Measurements from ENCODE around the gene MAP3K5.
"Not testable (repeated sequence)": the region's sequence is repeated elsewhere in the genome, so short reads cannot be mapped to it uniquely, and the experiment has no call there.

MAP3K5 gene

GRCh38 chr6:136792410-136793262 is at the start of gene MAP3K5:
Gene MAP3K5, minus strand, starts transcription at chr6:136792477. Its CDS starts 320 bp downstream, at chr6:136792157.
- peak; percentile 69 for DNase-seq (ENCODE audit: low spot score)

DNA sequence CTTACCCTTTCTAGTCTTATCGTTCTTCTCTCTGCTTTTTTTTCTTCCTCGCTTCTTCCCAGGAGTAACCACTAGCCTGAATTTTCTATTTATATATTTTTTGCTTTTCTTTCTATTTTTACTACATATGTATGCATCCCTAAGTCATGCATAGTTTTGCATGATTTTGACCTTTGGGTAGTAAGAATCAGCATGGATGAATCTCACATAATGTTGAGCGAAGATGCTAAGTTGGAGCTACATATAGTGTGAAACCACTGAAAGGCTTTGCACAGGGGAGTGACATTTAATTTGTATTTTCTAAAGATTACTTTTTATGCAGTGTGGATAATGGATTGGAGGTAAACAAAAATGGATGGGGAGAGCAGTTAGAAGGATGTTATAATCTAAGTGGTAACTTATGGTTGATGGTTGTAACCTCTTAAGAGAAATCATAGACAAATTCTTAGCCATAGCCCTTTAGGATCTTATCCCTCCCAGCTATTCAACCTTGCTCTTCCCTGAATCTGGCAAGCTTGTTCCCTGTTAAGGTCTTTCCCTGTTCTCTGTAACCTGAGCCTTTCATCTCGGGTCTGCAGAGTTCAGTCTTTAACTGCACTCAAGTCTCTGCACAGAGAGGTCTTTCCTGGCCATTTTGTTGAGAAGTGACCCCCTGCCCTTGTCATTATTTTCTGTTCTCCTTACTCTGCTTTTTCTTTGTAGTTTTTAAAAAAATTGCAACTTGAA is 48.2 kb upstream of the MAP3K5 start:
- no peak for DNase-seq (ENCODE audit: low spot score)

DNA sequence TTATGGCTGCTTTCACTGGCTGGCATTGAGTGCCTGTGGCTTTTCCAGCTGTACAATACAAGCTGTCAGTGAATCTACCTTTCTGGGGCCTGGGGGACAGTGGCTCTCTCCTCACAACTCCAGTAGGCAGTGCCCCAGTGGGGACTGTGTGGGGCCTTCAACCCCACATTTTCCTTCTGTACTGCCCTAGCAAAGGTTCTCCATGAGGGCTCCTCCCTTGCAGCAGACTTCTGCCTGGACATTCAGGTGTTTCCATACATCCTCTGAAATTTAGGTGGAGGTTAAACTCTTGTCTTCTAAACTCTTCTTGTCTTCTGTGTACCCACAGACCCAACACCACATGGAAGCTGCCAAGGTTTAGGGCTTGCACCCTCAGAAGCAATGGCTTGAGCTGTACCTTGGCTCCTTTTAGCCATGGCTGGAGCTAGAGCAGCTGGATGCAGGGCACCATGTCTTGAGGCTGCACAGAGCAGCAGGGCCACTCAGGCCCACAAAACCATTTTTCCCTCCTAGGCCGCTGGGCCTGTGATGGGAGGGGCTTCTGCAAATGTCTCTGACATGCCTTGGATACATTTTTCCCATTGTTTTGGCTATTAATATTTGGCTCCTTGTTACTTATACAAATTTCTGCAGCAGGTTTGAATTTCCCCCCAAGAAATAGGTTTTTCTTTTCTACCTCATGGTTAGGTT is 39.7 kb upstream of the MAP3K5 start:
- no peak for DNase-seq (ENCODE audit: low spot score)

GRCh38 chr6:136826216-136826615 is 33.9 kb upstream of the MAP3K5 start:
- no peak for DNase-seq (ENCODE audit: low spot score)

GRCh38 chr6:136823128-136823660 is 30.9 kb upstream of the MAP3K5 start:
- DNase-seq (ENCODE audit: low spot score), result no peak

GRCh38 chr6:136822376-136823127 is 30.3 kb upstream of the MAP3K5 start, which contains the start of gene PEX7:
Gene PEX7, plus strand, starts transcription at chr6:136822592. Its CDS starts 74 bp downstream, at chr6:136822666.
- peak; percentile 90 for DNase-seq (ENCODE audit: low spot score)

- DNase-seq (ENCODE audit: low spot score), result peak; percentile 6
Measured at GRCh38 chr6:136822046-136822375, 29.7 kb upstream of the MAP3K5 start.

- DNase-seq (ENCODE audit: low spot score), result no peak
Measured at GRCh38 chr6:136820561-136820960, 28.3 kb upstream of the MAP3K5 start.

- no peak for DNase-seq (ENCODE audit: low spot score)
Measured at GRCh38 chr6:136816656-136817055, 24.4 kb upstream of the MAP3K5 start.

DNA sequence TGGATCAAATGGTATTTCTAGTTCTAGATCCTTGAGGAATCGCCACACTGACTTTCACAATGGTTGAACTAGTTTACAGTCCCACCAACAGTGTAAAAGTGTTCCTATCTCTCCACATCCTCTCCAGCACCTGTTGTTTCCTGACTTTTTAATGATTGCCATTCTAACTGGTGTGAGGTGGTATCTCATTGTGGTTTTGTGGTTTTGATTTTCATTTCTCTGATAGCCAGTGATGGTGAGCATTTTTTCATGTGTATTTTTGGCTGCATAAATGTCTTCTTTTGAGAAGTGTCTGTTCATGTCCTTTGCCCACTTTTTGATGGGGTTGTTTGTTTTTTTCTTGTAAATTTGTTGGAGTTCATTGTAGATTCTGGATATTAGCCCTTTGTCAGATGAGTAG is 23.3 kb upstream of the MAP3K5 start:
- not testable (repeated sequence) for DNase-seq (ENCODE audit: low spot score)

DNA sequence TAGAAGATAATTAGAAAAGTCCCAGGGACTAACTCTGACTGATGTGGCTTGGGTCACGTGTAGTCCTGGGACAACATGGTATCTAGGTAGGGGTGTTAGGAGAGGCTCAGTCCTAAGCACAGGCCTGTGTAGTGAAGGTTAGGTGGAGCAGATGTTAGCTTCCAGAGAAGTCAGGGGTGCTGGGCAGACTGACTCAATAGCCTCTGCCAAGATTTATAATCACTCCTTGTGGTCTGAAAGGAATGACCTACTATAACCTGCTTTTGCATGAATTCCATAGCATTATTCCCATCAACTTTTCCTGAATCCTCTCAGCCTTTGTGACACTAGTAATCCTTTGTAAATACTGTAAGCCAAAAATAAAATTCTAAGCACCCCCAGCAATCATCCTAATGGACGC is 19.9 kb upstream of the MAP3K5 start:
- DNase-seq (ENCODE audit: low spot score), result no peak

- no peak for DNase-seq (ENCODE audit: low spot score)
Measured at GRCh38 chr6:136811272-136811671, 19.0 kb upstream of the MAP3K5 start.

DNA sequence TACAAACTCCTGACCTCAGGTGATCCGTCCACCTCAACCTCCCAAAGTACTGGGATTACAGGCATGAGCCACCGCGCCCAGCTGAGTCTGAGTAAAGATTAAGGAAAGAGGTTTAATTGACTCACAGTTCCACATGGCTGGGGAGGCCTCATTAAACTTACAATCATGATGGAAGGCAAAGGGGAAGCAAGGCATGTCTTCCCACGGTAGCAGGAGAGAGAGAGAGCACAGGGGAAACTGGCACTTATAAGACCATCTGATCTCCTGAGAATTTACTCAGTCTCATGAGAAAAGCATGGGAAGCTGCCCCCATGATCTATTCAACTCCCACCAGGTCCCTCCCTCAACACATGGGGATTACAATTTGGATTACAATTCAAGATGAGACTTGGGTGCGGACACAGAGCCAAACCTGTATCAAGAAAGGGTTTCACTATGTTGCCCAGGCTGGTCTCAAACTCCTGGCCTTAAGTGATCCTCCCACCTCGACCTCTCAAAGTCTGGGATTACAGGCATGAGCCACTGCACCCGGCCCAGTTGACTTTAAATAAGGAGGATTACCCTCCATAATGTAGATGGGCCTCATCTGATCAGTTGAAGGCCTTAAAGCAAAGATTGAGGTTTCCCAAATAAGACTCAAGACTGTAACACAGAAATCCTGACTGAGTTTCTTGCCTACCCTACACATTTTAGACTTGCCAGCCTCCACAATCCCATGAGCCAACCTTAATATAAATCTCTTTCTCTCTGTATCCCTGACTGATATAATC is 17.0 kb upstream of the MAP3K5 start:
- no peak for DNase-seq (ENCODE audit: low spot score)

DNA sequence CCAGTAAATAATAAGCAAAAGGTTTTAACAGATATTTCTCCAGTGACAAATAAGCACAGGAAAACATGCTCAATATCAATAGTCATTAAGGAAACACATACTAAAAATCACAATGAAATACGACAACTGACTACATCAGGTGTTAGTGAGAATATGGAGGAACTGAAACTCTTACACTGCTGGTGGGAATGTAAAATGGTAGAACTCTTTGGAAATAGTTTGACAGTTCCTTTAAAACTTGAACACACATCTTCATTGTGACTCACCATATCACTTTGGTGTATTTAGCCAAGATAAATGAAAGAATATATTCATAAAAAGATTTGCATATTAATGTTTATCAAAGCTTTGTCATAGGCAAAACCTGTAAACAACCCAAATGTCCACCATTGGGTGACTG is 11.3 kb upstream of the MAP3K5 start:
- DNase-seq (ENCODE audit: low spot score), result no peak

GRCh38 chr6:136801581-136801980 is 9.3 kb upstream of the MAP3K5 start:
- DNase-seq (ENCODE audit: low spot score), result no peak

- no peak for DNase-seq (ENCODE audit: low spot score)
Measured at GRCh38 chr6:136798044-136798443, 5.8 kb upstream of the MAP3K5 start.

DNA sequence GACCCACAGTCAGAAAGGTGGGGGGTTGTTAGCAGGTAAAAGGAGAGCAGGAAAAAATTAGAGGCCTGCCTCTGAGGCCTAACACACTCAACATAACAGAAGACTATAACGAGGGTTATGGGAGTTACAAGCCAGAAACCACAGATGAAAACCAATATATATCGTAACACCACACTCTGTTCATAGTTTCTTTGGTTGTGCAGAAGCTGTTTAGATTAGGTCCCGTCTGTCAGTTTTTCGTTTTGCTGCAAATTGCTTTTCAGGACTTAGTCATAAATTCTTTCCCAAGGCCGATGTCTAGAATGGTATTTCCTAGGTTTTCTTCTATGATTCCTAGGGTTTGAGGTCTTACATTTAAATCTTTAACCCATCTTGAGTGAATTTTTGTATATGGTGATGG is 3.7 kb upstream of the MAP3K5 start:
- DNase-seq (ENCODE audit: low spot score), result no peak

DNA sequence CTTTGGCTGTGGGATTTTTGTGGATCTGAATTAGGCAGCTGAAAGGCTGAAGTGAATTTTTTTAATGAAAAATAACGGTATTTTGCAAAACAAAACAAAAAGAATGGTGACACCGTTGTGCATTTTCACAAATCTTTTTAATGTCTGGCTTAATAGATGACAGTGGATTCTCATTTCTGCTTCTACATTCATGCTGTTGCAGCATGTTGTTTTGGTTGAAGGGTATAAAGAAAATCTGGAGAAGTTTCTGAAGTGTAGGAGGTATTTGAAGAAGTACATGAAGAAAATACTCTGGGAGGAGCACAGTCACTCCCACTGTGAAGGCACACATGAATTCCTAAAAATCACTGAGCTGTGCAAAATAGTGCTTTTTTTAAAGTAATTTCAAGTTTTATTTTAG is 3.1 kb upstream of the MAP3K5 start:
- no peak for DNase-seq (ENCODE audit: low spot score)

- no peak for DNase-seq (ENCODE audit: low spot score)
Measured at GRCh38 chr6:136793363-136793762, 1.1 kb upstream of the MAP3K5 start.

DNA sequence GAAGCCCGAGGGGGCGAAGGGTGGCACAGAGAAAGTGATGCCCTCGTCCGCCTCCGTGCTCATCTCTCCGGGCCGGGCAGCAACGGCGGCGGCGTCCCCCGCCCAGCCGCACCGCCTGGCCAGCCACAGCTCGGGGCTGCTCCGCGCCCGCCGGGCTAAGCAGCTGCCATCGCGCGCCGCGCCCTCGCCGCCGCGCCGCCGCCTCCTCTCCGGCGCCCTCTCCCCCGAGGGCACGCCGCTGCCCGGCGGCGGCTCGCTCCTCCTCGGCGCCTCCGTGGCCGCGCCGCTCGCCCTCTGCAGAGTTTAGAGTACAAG is 225 bp downstream of the MAP3K5 start:
- DNase-seq (ENCODE audit: low spot score), result no peak

All from germinal center (tissue), 1 donor.